Measurements from ENCODE around the gene CEP85L. TPM values are rescaled to one million over a fixed set of nuclear protein-coding genes. Genes with fewer than 3 reads are reported as not detected.

Gene CEP85L
- total and polyA plus RNA-seq, 10 donors, result 6.3 to 46.5 (median 30.7) TPM

DNA sequence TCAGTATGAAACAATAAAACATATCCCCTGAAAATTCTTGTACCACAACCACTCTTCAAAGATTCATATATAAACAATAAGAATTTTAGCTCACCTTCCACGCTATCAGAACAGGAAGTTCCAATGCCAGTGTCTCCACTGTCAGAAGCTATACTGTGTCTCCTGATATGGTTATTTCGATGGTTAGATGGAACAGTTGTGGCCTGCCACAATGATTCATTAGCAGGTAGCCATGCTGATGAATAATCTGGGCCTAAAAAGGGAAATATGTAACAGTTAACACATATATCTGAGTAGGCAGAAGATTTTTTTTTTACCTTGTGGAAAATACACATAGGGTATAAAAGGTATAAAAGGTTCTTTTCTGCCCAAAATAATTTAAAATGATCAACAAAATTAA lies 19.0 kb downstream of the CEP85L start:
- no peak for TF ChIP-seq POLR2AphosphoS5 (IDR thresholded peaks at IDR 0.05)
- intact Hi-C loops (cut with DNase I; ENCODE audit: low total_unique reads), result no loop called here
- H3K27me3 ChIP-seq (replicated peaks in 1 of 7), result no peaks in the 10 kb centered on the region
- peaks cover 0 to 11% (median 0%) of the 10 kb centered on the region in 6 donors for H3K4me1 ChIP-seq
- DNase-seq, result no peak
- H3K27ac ChIP-seq, result no peak overlapping the region
- no peak overlapping the region for H3K4me3 ChIP-seq
- peaks cover 0 to 4% (median 0%) of the 10 kb centered on the region in 8 donors for H3K9me3 ChIP-seq
- peaks cover 0 to 38% (median 3%) of the 10 kb centered on the region in 6 donors for H3K36me3 ChIP-seq
- 63 to 73% (median 67%) methylated on average over 2 of the region's 2 CpGs for WGBS, 5 donors

DNA sequence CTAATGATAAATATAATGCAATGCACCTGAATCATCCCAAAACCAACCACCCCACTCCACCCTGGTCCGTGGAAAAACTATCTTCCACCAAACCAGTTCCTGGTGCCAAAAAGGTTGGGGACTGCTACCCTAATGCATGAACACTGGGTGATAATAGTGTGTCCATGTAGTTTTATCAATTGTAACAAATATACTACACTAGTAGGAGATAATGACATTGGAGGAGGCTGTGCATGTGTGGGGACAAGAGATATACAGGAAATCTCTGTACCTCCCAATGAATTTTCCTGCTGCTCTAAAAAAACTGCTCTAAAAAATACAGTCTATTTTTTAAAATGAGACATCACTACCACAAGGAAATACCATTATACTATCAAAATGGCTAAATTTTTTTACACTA lies 20.5 kb downstream of the CEP85L start:
- Histone ChIP-seq H3K4me1 (peaks cover 0 to 11% (median 0%) of the 10 kb centered on the region in 6 donors), H3K9me3 (peaks cover 0 to 9% (median 5%) of the 10 kb centered on the region in 8 donors), H3K36me3 (peaks cover 0 to 45% (median 3%) of the 10 kb centered on the region in 6 donors), H3K27me3 (replicated peaks in 1 of 7) (no peaks in the 10 kb centered on the region), H3K4me3 (no peak overlapping the region), H3K27ac (no peak overlapping the region)
- DNase-seq, result no peak
- intact Hi-C loops (cut with DNase I; ENCODE audit: low total_unique reads), result no loop called here
- WGBS, 5 donors, result 92 to 100% (median 100%) methylated on average over 1 of the region's 1 CpG
- no peak for TF ChIP-seq POLR2AphosphoS5 (IDR thresholded peaks at IDR 0.05)
- TF ChIP-seq, protein P1, sequence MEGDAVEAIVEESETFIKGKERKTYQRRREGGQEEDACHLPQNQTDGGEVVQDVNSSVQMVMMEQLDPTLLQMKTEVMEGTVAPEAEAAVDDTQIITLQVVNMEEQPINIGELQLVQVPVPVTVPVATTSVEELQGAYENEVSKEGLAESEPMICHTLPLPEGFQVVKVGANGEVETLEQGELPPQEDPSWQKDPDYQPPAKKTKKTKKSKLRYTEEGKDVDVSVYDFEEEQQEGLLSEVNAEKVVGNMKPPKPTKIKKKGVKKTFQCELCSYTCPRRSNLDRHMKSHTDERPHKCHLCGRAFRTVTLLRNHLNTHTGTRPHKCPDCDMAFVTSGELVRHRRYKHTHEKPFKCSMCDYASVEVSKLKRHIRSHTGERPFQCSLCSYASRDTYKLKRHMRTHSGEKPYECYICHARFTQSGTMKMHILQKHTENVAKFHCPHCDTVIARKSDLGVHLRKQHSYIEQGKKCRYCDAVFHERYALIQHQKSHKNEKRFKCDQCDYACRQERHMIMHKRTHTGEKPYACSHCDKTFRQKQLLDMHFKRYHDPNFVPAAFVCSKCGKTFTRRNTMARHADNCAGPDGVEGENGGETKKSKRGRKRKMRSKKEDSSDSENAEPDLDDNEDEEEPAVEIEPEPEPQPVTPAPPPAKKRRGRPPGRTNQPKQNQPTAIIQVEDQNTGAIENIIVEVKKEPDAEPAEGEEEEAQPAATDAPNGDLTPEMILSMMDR (IDR thresholded peaks at IDR 0.05 in 8 of 11, conservative IDR thresholded peaks at IDR 0.05 in 3 of 11), result no peak
- no peak for TF ChIP-seq POLR2A (IDR thresholded peaks at IDR 0.05)

DNA sequence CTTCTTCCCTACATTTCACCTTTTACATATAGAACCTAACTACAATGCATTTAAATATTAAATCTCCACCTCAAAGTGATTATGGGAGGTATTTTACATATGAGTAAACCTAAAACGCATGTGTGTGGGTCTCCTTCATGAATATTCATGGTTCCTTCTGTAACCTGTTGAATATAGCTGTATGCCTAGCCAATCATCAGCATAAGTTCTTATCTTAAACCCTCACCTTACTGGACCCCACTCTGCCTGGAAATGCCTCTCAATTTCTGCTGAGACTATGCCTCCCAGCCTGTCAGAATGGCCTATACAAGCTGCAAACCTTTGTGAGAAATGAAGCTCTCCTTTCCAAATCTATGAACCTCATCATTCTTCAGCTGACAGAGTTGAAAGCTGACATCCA lies 21.3 kb downstream of the CEP85L start:
- peaks cover 0 to 14% (median 10%) of the 10 kb centered on the region in 8 donors for H3K9me3 ChIP-seq
- H3K36me3 ChIP-seq, result peaks cover 0 to 53% (median 3%) of the 10 kb centered on the region in 6 donors
- no peak for DNase-seq
- peaks cover 0 to 11% (median 0%) of the 10 kb centered on the region in 6 donors for H3K4me1 ChIP-seq
- H3K27ac ChIP-seq, result no peak overlapping the region
- H3K27me3 ChIP-seq (replicated peaks in 1 of 7), result no peaks in the 10 kb centered on the region
- WGBS, 5 donors, result 62 to 79% (median 67%) methylated on average over 1 of the region's 1 CpG
- intact Hi-C loops (cut with DNase I; ENCODE audit: low total_unique reads), result no loop called here
- H3K4me3 ChIP-seq, result no peak overlapping the region
- TF ChIP-seq POLR2AphosphoS5 (IDR thresholded peaks at IDR 0.05) (no peak), POLR2A (IDR thresholded peaks at IDR 0.05) (no peak)
- TF ChIP-seq, protein P1 (IDR thresholded peaks at IDR 0.05 in 8 of 11, conservative IDR thresholded peaks at IDR 0.05 in 3 of 11), result no peak

DNA sequence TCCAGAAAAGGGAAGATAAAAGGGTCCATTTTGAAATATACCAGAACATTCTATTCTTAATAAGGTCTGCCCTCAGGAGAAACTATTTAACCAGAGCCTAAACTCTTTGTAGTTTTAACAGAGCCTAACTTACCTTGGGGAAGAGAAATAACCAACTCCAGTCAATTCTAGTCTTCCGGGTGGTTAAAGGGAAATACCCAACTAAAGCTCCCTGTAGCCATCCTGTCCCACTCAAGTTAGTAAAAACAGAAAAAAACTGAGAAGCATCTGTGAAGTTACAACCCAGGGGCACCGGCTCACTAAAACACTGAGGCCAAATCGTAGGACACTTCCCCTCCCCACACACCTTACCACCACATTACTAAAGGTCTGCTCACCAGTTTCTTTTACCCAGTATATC lies 23.7 kb downstream of the CEP85L start:
- no peak overlapping the region for H3K27ac ChIP-seq
- intact Hi-C loops (cut with DNase I; ENCODE audit: low total_unique reads), result no loop called here
- 74 to 95% (median 94%) methylated on average over 3 of the region's 3 CpGs for WGBS, 5 donors
- TF ChIP-seq POLR2AphosphoS5 (IDR thresholded peaks at IDR 0.05), result no peak
- no peak for TF ChIP-seq POLR2A (IDR thresholded peaks at IDR 0.05)
- H3K4me3 ChIP-seq, result no peak overlapping the region
- peaks cover 0 to 53% (median 3%) of the 10 kb centered on the region in 6 donors for H3K36me3 ChIP-seq
- DNase-seq, result no peak
- H3K27me3 ChIP-seq (replicated peaks in 1 of 7), result no peaks in the 10 kb centered on the region
- peaks cover 0 to 14% (median 10%) of the 10 kb centered on the region in 8 donors for H3K9me3 ChIP-seq
- H3K4me1 ChIP-seq, result peaks cover 0 to 10% (median under 1%) of the 10 kb centered on the region in 6 donors

DNA sequence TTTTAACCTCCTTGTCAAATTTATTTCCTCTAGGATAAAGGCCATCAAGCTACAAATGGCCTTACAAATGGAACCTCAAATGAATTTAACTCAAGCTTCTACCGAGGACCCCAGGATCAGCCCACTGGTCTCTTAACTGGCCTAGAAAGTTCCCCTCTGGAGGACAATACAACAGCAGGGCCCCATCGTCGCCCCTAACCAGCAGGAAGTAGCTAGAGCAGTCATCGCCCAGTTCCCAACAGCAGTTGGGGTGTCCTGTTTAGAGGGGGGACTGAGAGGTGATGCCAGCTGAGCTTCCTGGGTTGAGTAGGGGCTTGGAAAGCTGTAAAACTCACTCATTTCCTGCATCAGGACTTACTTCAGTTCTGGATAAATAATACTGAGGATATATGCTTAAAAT lies 25.6 kb downstream of the CEP85L start:
- Histone ChIP-seq H3K27me3 (replicated peaks in 1 of 7) (no peaks in the 10 kb centered on the region), H3K27ac (no peak overlapping the region), H3K9me3 (peaks cover 0 to 14% (median 10%) of the 10 kb centered on the region in 8 donors), H3K4me3 (no peak overlapping the region), H3K4me1 (peaks cover 0 to 15% (median 0%) of the 10 kb centered on the region in 6 donors), H3K36me3 (peaks cover 0 to 35% (median 2%) of the 10 kb centered on the region in 6 donors)
- TF ChIP-seq, protein P1 (IDR thresholded peaks at IDR 0.05 in 8 of 11, conservative IDR thresholded peaks at IDR 0.05 in 3 of 11), result no peak
- no peak for TF ChIP-seq POLR2A (IDR thresholded peaks at IDR 0.05)
- TF ChIP-seq POLR2AphosphoS5 (IDR thresholded peaks at IDR 0.05), result no peak
- no peak for DNase-seq
- intact Hi-C loops (cut with DNase I; ENCODE audit: low total_unique reads), result no loop called here
- WGBS, 5 donors, result 93 to 99% (median 95%) methylated on average over 4 of the region's 4 CpGs
